ENCODE data around the gene NOTUM. TPM values are rescaled to one million over a fixed set of nuclear protein-coding genes. Genes with fewer than 3 reads are reported as not detected.

Gene NOTUM
- total RNA-seq, 4 donors from 2014 or later, result 1.7 to 1.8 (median 1.7) TPM; not detected in 1

GRCh38 chr17:81987161-81987770 is 26.3 kb upstream of the NOTUM start:
- Histone ChIP-seq H3K9me3 (no peaks in the 10 kb centered on the region), H3K27me3 (no peaks in the 10 kb centered on the region), H3K27ac (no peak overlapping the region), H3K4me3 (no peak overlapping the region), H3K4me1 (peaks cover 10 to 16% of the 10 kb centered on the region in 2 donors), H3K36me3 (peaks cover 0 to 36% of the 10 kb centered on the region in 2 donors)
- TF ChIP-seq CTCF (IDR thresholded peaks at IDR 0.05 in 4 of 5, conservative IDR thresholded peaks at IDR 0.05 in 1 of 5), result no peak
- no peak for TF ChIP-seq POLR2A (IDR thresholded peaks at IDR 0.05)
- no peak for ATAC-seq
- no peak for DNase-seq
- in situ Hi-C loops (cut with MboI; ENCODE audit: low sequenced_read_pairs in 4 of 4), result no loop called here
- intact Hi-C loops (cut with DNase I; ENCODE audit: low total_unique reads), result no loop called here

GRCh38 chr17:81986606-81987005 is 25.6 kb upstream of the NOTUM start:
- Histone ChIP-seq H3K4me3 (no peak overlapping the region), H3K36me3 (peaks cover 0 to 36% of the 10 kb centered on the region in 2 donors), H3K4me1 (peaks cover 3 to 10% of the 10 kb centered on the region in 2 donors), H3K27ac (no peak overlapping the region), H3K9me3 (no peaks in the 10 kb centered on the region), H3K27me3 (no peaks in the 10 kb centered on the region)
- no peak for DNase-seq
- no peak for TF ChIP-seq POLR2A (IDR thresholded peaks at IDR 0.05)
- TF ChIP-seq CTCF (IDR thresholded peaks at IDR 0.05 in 4 of 5, conservative IDR thresholded peaks at IDR 0.05 in 1 of 5), result no peak
- in situ Hi-C loops (cut with MboI; ENCODE audit: low sequenced_read_pairs in 4 of 4) (no loop called here), intact Hi-C loops (cut with DNase I; ENCODE audit: low total_unique reads) (no loop called here)
- no peak for ATAC-seq

GRCh38 chr17:81984773-81985410 is 23.9 kb upstream of the NOTUM start:
- no peak overlapping the region for H3K27ac ChIP-seq
- TF ChIP-seq CTCF (IDR thresholded peaks at IDR 0.05 in 4 of 5, conservative IDR thresholded peaks at IDR 0.05 in 1 of 5), result no peak
- no peak for TF ChIP-seq POLR2A (IDR thresholded peaks at IDR 0.05)
- no peaks in the 10 kb centered on the region for H3K4me1 ChIP-seq
- no peaks in the 10 kb centered on the region for H3K27me3 ChIP-seq
- peaks cover 0 to 41% of the 10 kb centered on the region in 2 donors for H3K36me3 ChIP-seq
- intact Hi-C loops (cut with DNase I; ENCODE audit: low total_unique reads) (no loop called here), in situ Hi-C loops (cut with MboI; ENCODE audit: low sequenced_read_pairs in 4 of 4) (no loop called here)
- no peak for ATAC-seq
- H3K4me3 ChIP-seq, result no peak overlapping the region
- no peak for DNase-seq
- H3K9me3 ChIP-seq, result no peaks in the 10 kb centered on the region

GRCh38 chr17:81983639-81984373 is 22.8 kb upstream of the NOTUM start:
- H3K36me3 ChIP-seq, result peaks cover 0 to 41% of the 10 kb centered on the region in 2 donors
- in situ Hi-C loops (cut with MboI; ENCODE audit: low sequenced_read_pairs in 4 of 4), result no loop called here

More at GRCh38 chr17:81983639-81984373, 22.8 kb upstream of the NOTUM start:
- intact Hi-C loops (cut with DNase I; ENCODE audit: low total_unique reads), result no loop called here
- H3K9me3 ChIP-seq, result no peaks in the 10 kb centered on the region
- no peaks in the 10 kb centered on the region for H3K27me3 ChIP-seq
- H3K27ac ChIP-seq, result no peak overlapping the region
- peaks cover 4 to 5% of the 10 kb centered on the region in 2 donors for H3K4me1 ChIP-seq
- TF ChIP-seq POLR2A (IDR thresholded peaks at IDR 0.05) (no peak), CTCF (IDR thresholded peaks at IDR 0.05 in 4 of 5, conservative IDR thresholded peaks at IDR 0.05 in 1 of 5) (no peak)
- ATAC-seq (no peak), DNase-seq (no peak)
- H3K4me3 ChIP-seq, result no peak overlapping the region

Measured in gastrocnemius medialis (tissue), 4 donors.